ENCODE measurements around the gene FAM9C.
A peak's percentile ranks its signal among the peaks of the same experiment; 100 is the strongest.

Gene FAM9C

DNA sequence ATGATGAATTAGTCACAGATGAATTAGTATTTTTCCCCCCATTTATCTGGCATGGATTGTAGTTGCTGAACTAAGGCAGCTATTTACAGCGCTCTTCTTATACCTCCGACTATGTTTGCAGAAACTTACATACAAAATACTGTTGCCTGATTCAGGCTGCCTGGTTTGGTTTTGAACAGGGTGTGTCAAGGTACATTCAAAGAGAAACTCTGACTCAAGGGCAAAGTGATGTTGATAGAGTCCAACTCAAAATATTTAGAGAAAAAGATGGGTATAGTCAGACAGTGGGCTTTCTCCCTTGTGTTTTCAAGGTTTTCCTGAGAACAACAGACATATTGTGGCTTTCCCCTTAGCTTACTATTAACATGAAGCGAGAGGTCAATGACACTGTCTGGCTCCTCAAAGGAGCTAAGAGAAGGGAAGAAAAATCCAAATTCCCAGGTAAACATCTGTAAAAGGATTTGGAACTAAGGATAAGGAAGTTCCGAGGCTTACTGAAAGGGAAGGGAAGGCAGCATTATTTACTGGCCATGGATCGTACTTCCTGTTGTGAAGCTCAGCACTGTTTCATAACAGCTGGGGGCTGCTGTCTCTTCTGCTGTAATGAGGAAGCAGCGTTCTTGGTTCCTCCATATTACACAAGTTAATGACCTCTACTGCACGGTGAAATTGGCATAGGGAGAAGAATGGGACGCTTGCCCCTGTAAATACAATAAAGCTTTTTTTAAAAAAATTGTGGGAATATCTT lies 30.9 kb downstream of the FAM9C start:
- no peak overlapping the region for H3K4me3 ChIP-seq (ENCODE audit: low read length)
- H3K9me3 ChIP-seq (replicated peaks; ENCODE audit: low read length): no peaks in the 10 kb centered on the region
- H3K9ac ChIP-seq (ENCODE audit: low read depth, low read length): no peak overlapping the region
- H3K27me3 ChIP-seq (ENCODE audit: control insufficient read depth, insufficient read depth, low read length): no peaks in the 10 kb centered on the region
- peaks cover 27% of the 10 kb centered on the region for H3K4me1 ChIP-seq (ENCODE audit: control insufficient read depth, insufficient read depth, low read length)
- H3K4me2 ChIP-seq (ENCODE audit: low read length): peak overlapping the region; percentile 18
- H3K36me3 ChIP-seq (ENCODE audit: insufficient read depth, low read length): no peaks in the 10 kb centered on the region

DNA sequence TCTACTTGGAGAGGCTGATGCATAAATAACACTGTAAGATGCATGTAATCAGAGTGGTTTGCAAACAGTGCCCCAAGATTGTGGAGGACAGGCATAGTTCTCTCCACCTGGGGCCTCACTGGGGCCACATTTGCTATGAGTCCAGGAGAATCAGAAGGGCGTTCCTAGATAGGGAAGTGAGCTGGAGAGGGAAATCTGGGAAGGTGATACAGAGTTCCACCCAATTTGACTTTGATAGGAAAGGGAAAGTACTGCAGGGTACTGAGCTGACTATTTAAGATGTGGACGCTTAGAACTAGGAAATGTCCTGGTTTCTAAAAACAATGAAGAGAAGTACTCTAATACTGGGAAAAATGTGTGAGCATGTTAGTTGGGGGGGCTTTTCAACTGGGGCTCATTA lies 33.9 kb downstream of the FAM9C start:
- Histone ChIP-seq H3K9me3 (replicated peaks; ENCODE audit: low read length) (no peaks in the 10 kb centered on the region), H3K4me1 (ENCODE audit: control insufficient read depth, insufficient read depth, low read length) (peaks cover 48% of the 10 kb centered on the region), H3K36me3 (ENCODE audit: insufficient read depth, low read length) (no peaks in the 10 kb centered on the region), H3K4me3 (ENCODE audit: low read length) (no peak overlapping the region), H3K9ac (ENCODE audit: low read depth, low read length) (no peak overlapping the region), H3K27me3 (ENCODE audit: control insufficient read depth, insufficient read depth, low read length) (no peaks in the 10 kb centered on the region), H3K4me2 (ENCODE audit: low read length) (no peak overlapping the region)

DNA sequence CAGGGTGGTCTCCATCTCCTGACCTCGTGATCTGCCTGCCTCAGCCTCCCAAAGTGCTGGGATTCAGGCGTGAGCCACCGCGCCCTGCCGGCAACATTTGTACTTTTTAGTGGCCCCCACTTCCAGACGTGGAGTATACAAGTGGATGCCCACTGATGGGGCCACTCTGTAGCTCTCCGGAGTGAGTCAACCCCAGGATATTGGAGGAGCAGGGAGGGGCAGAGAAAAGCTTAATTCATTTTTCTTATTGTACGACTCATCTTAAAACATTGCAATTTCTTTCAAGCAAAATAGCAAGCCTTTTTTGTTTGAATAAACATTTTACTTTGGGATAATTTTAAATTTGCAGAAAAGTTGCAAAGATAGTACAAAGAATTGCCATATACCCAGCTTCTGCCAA lies 34.6 kb downstream of the FAM9C start:
- no peaks in the 10 kb centered on the region for H3K9me3 ChIP-seq (replicated peaks; ENCODE audit: low read length)
- no peak overlapping the region for H3K4me3 ChIP-seq (ENCODE audit: low read length)
- H3K27me3 ChIP-seq (ENCODE audit: control insufficient read depth, insufficient read depth, low read length): no peaks in the 10 kb centered on the region
- H3K9ac ChIP-seq (ENCODE audit: low read depth, low read length): no peak overlapping the region
- no peak overlapping the region for H3K4me2 ChIP-seq (ENCODE audit: low read length)
- no peaks in the 10 kb centered on the region for H3K36me3 ChIP-seq (ENCODE audit: insufficient read depth, low read length)
- peaks cover 48% of the 10 kb centered on the region for H3K4me1 ChIP-seq (ENCODE audit: control insufficient read depth, insufficient read depth, low read length)

DNA sequence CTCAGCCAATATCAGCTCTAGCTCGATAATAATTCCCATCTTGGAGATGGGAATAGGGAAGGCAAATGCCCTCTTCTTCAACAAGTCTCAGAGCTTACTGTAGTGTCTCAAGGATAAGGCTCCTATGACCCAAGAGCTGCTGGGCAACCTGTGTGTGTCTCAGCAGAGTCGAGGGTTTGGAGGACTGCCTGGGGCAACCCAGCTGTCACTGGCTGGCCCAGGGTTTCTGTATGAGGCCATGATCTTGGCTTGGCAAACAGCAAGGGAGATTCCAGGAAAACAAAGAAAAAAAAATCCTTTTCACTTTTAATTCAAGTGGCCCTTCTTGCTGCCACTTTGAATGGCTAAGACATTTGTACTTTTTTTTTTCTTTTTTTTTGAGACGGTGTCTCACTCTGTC lies 35.1 kb downstream of the FAM9C start:
- Histone ChIP-seq H3K4me1 (ENCODE audit: control insufficient read depth, insufficient read depth, low read length) (peaks cover 43% of the 10 kb centered on the region), H3K9me3 (replicated peaks; ENCODE audit: low read length) (no peaks in the 10 kb centered on the region), H3K4me3 (ENCODE audit: low read length) (no peak overlapping the region)

DNA sequence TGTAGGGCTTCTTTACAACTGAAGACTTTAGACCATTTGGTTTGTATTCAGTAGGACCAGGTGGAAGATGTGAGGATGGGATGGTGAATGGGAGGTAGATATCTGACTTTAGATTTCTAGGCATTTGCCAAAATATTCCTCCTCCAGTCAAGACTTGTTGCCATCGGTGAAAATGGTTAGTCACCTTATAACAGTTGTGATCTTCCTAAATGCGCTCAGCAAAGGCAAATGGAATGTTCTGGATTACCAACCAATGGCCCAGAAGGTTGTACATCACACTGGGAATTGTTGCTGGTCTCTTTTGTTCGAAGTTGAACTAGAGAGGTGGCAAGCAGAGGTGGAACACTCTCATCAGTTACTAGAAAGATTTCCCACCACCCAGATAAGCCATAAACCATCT lies 35.6 kb downstream of the FAM9C start:
- Histone ChIP-seq H3K4me1 (ENCODE audit: control insufficient read depth, insufficient read depth, low read length) (peaks cover 41% of the 10 kb centered on the region), H3K27me3 (ENCODE audit: control insufficient read depth, insufficient read depth, low read length) (no peaks in the 10 kb centered on the region), H3K36me3 (ENCODE audit: insufficient read depth, low read length) (no peaks in the 10 kb centered on the region), H3K4me2 (ENCODE audit: low read length) (no peak overlapping the region), H3K9me3 (replicated peaks; ENCODE audit: low read length) (no peaks in the 10 kb centered on the region), H3K4me3 (ENCODE audit: low read length) (no peak overlapping the region), H3K9ac (ENCODE audit: low read depth, low read length) (no peak overlapping the region)

More for the DNA sequence above, 35.1 kb downstream of the FAM9C start:
- H3K9ac ChIP-seq (ENCODE audit: low read depth, low read length): no peak overlapping the region
- H3K27me3 ChIP-seq (ENCODE audit: control insufficient read depth, insufficient read depth, low read length): no peaks in the 10 kb centered on the region
- H3K4me2 ChIP-seq (ENCODE audit: low read length): no peak overlapping the region
- no peaks in the 10 kb centered on the region for H3K36me3 ChIP-seq (ENCODE audit: insufficient read depth, low read length)

DNA sequence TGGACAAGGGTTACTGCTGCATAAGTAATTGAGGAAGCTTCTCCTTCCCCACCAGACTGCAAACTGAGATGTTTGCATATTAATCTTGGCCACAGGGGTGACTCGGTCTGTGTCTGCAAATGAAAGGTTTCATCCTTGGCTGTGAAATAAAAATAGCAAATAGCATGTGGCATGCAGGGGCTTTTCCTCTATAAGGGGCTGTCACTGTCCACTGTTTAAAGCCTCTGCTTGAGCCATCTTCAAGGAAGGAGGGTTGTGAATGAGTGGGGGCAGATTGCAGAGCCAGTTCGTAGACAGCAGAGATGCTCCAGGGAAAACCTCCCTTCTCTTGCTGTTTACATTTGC lies 36.3 kb downstream of the FAM9C start:
- no peaks in the 10 kb centered on the region for H3K9me3 ChIP-seq (replicated peaks; ENCODE audit: low read length)
- no peak overlapping the region for H3K4me3 ChIP-seq (ENCODE audit: low read length)
- H3K4me2 ChIP-seq (ENCODE audit: low read length): peak overlapping the region; percentile 2
- H3K9ac ChIP-seq (ENCODE audit: low read depth, low read length): no peak overlapping the region
- H3K27me3 ChIP-seq (ENCODE audit: control insufficient read depth, insufficient read depth, low read length): no peaks in the 10 kb centered on the region
- H3K36me3 ChIP-seq (ENCODE audit: insufficient read depth, low read length): no peaks in the 10 kb centered on the region
- peaks cover 34% of the 10 kb centered on the region for H3K4me1 ChIP-seq (ENCODE audit: control insufficient read depth, insufficient read depth, low read length)

DNA sequence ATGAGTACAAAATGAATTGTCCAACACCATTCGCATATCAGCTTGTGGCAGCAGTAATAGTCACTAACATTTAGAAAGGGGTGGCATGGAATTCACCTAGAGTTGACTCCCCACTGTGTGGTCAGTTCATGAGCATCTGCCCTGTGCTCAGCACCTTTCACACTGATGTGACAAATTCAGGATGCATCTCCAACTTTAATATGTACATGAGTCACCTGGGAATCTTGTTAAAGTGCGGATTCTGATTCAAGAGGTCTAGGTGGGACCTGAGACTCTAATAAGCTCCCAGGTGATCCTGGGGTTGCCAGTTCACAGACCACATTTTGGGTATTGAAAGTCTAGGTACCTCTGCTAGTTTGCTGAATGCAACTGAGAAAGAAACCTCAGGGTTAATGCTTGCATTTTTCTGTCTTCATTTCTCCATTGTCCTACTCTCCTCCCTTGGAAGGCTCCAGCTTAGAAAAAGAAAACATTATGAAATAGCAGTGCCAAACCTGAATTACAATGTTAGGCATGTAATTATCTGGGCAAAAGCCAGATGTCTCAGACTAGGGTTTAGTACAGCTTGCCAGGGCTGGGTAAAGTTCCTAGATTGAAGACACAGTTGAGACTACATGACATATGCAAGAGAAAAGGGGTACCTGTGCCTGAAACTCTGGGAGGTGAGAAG lies 36.8 kb downstream of the FAM9C start:
- H3K9ac ChIP-seq (ENCODE audit: low read depth, low read length): no peak overlapping the region
- H3K4me2 ChIP-seq (ENCODE audit: low read length): peak overlapping the region; percentile 6
- H3K36me3 ChIP-seq (ENCODE audit: insufficient read depth, low read length): no peaks in the 10 kb centered on the region
- no peaks in the 10 kb centered on the region for H3K9me3 ChIP-seq (replicated peaks; ENCODE audit: low read length)
- H3K4me1 ChIP-seq (ENCODE audit: control insufficient read depth, insufficient read depth, low read length): peaks cover 34% of the 10 kb centered on the region
- no peaks in the 10 kb centered on the region for H3K27me3 ChIP-seq (ENCODE audit: control insufficient read depth, insufficient read depth, low read length)
- no peak overlapping the region for H3K4me3 ChIP-seq (ENCODE audit: low read length)

DNA sequence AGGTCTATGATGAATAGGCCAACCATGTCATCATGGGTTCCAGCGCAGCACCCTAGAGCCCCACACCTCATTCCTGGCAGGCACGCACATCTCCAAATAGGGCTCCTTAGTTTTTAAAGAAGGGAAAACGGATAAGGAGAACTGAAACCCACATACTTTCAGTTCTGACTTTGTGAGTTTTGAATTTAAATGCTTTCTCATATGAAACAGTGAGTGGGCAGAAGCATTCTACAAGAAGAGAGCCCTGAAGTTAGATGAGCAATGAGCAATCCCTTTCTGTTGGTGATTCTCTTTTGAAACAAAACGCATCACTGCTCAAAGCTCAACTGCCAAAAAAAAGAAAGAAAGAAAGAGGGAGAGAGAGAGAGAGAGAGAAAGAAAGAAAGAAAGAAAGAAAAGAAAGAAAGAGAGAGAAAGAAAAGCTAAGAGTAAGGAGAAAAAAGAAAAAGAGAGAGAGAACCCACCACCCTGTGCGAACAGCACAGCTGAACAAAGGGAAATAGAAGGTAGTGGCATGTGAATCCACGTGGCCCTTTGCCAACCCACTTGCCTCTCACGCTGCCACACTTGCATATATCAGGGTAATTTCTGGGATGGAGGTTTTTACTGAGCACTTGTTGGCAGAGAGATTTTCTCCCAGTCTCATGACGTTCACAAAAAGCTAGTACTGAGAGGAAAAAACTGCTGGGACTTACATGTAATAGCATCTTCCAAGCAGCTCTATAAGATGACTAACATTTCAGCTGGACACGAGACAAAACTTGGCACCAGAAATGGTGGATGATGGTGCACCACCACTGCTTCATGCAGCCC lies 38.6 kb downstream of the FAM9C start:
- no peaks in the 10 kb centered on the region for H3K9me3 ChIP-seq (replicated peaks; ENCODE audit: low read length)
- no peaks in the 10 kb centered on the region for H3K36me3 ChIP-seq (ENCODE audit: insufficient read depth, low read length)
- no peaks in the 10 kb centered on the region for H3K27me3 ChIP-seq (ENCODE audit: control insufficient read depth, insufficient read depth, low read length)
- H3K4me3 ChIP-seq (ENCODE audit: low read length): no peak overlapping the region
- H3K4me1 ChIP-seq (ENCODE audit: control insufficient read depth, insufficient read depth, low read length): peaks cover 34% of the 10 kb centered on the region
- peak overlapping the region; percentile 13 for H3K4me2 ChIP-seq (ENCODE audit: low read length)
- no peak overlapping the region for H3K9ac ChIP-seq (ENCODE audit: low read depth, low read length)

DNA sequence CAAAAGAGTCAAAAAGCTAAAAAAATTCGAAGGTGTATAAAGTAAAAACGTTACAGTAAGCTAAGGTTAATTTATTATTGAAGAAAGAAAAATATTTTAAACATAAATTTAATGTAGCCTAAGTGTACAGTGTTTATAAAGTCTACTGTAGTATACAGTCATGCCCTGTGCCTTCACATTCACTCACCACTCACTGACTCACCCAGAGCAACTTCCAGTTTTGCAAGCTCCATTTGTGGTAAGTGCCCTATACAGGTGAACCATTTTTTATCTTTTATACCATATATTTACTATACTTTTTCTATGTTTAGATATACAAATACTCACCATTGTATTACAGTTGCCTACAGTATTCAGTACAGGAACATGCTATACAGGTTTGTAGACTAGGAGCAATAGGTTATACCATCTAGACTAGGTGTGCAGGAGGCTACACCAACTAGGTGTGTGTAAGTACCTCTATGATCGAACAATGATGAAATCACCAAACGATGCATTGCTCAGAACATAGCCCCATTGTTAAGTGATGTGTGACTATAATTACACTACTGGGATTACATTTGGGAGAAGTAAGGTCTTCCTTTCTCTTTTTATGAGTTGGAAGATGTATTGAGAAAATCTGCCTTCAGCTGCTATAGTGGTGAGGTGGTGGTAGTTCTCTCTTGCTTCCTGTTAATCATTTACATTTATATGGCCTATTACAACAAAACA lies 42.3 kb downstream of the FAM9C start:
- H3K9ac ChIP-seq (ENCODE audit: low read depth, low read length): no peak overlapping the region
- H3K4me1 ChIP-seq (ENCODE audit: control insufficient read depth, insufficient read depth, low read length): peaks cover 9% of the 10 kb centered on the region
- H3K9me3 ChIP-seq (replicated peaks; ENCODE audit: low read length): no peaks in the 10 kb centered on the region
- H3K4me2 ChIP-seq (ENCODE audit: low read length): no peak overlapping the region
- H3K27me3 ChIP-seq (ENCODE audit: control insufficient read depth, insufficient read depth, low read length): no peaks in the 10 kb centered on the region
- no peak overlapping the region for H3K4me3 ChIP-seq (ENCODE audit: low read length)
- no peaks in the 10 kb centered on the region for H3K36me3 ChIP-seq (ENCODE audit: insufficient read depth, low read length)

DNA sequence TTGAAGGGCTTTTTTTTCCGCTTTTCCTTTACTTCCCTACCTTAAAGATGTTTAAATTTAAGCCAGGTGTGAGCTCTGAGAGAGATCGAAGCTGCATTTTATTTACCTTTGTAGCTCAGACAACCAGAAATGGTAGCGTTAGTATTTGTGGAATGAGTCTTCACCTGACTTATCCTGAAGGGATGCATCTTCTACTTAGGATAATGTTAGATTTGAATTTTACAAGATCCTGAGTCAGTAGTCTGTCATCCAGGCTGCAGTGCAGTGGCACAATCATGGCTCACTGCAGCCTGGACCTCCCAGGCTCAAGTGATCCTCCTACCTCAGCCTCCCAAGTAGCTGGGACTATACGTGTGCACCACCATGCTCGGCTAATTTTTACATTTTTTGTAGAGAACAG lies 43.3 kb downstream of the FAM9C start:
- Histone ChIP-seq H3K9me3 (replicated peaks; ENCODE audit: low read length) (no peaks in the 10 kb centered on the region), H3K4me1 (ENCODE audit: control insufficient read depth, insufficient read depth, low read length) (peaks cover 3% of the 10 kb centered on the region), H3K4me2 (ENCODE audit: low read length) (no peak overlapping the region), H3K9ac (ENCODE audit: low read depth, low read length) (no peak overlapping the region), H3K4me3 (ENCODE audit: low read length) (no peak overlapping the region), H3K36me3 (ENCODE audit: insufficient read depth, low read length) (no peaks in the 10 kb centered on the region), H3K27me3 (ENCODE audit: control insufficient read depth, insufficient read depth, low read length) (no peaks in the 10 kb centered on the region)

DNA sequence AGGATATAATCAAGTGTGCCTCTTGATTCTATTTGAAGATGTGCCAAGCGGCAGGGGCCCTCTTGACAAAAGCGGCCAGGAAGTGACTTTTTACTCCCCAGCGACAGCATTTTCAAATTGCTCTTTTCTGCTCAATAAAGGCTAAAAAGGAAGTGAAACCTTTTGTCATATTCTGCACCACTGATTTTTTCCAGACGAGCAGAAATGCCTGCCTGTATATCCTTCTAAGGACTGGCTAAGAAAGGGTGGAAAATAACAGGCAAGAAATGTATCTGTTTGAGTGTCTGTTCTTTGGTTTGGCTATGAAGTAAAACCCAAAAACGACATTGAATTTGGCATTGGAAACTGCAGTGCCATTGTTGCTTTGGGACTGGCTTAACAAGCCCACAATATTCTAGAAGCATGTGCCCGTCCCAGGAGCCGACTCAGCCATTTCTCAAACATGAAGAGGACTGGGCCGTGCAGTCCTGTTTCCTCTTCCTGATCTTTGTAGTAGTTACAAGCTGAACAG lies 44.1 kb downstream of the FAM9C start:
- H3K4me3 ChIP-seq (ENCODE audit: low read length): no peak overlapping the region
- no peak overlapping the region for H3K4me2 ChIP-seq (ENCODE audit: low read length)
- no peaks in the 10 kb centered on the region for H3K4me1 ChIP-seq (ENCODE audit: control insufficient read depth, insufficient read depth, low read length)
- no peaks in the 10 kb centered on the region for H3K9me3 ChIP-seq (replicated peaks; ENCODE audit: low read length)
- no peaks in the 10 kb centered on the region for H3K36me3 ChIP-seq (ENCODE audit: insufficient read depth, low read length)
- no peak overlapping the region for H3K9ac ChIP-seq (ENCODE audit: low read depth, low read length)
- no peaks in the 10 kb centered on the region for H3K27me3 ChIP-seq (ENCODE audit: control insufficient read depth, insufficient read depth, low read length)
